ENCODE results near the gene STK11. TPM values are rescaled to one million over a fixed set of nuclear protein-coding genes. Genes with fewer than 3 reads are reported as not detected.
A peak's percentile ranks its signal among the peaks of the same experiment; 100 is the strongest.

The STK11 gene
- total RNA-seq, 4 donors from 2014 or later: 52.2 to 95.7 (median 73.2) TPM

DNA sequence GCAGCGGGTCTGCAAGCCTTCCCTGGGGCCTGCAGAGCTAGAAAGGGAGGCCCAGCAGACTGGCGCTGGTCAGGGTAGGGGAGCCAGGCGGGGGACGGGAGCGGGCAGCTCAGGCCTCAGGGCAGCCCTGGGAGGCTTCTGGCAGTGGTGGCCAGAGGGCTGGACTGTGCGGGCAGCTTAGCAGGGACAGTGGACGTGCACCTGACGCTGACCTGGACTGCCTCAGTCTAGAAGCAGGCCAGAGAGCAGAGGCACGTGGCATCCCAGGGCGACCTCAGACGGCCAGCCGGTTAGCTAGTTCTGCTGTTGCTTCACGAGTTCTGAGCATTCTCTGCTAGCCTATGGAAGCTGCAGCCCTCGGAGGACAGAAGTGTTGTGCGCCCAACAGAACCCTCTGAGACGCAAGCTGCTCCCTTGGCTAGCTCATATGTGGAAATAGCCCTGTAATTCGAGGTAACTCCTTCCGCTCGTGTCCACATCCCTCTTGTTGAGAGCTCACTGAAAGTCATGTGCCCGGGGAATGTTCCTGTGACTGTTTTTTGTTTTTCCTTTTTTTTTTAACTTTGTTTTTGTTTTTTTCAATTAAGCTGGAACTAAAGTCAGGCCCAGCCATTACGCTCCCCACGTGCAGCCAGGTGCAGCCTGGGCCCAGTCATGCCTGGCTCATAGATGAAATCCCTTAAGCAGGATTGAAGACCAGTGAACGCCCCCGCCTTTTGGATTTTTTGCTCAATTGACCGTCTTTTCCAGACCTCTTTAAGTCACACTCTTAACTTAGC, 67.9 kb downstream of the STK11 start:
- 69% methylated on average over 21 of the region's 25 CpGs for WGBS
- no peaks in the 10 kb centered on the region for H3K9me3 ChIP-seq
- H3K27me3 ChIP-seq: no peaks in the 10 kb centered on the region
- DNase-seq (ENCODE audit: extremely low spot score): no peak
- intact Hi-C loops (cut with DNase I): no loop called here
- H3K36me3 ChIP-seq: peaks cover 34 to 59% (median 57%) of the 10 kb centered on the region in 4 donors
- TF ChIP-seq POLR2AphosphoS5 (IDR thresholded peaks at IDR 0.05) (no peak), EP300 (IDR thresholded peaks at IDR 0.05) (no peak), POLR2A (IDR thresholded peaks at IDR 0.05; ENCODE audit: low read depth) (no peak)
- TF ChIP-seq, protein P1, sequence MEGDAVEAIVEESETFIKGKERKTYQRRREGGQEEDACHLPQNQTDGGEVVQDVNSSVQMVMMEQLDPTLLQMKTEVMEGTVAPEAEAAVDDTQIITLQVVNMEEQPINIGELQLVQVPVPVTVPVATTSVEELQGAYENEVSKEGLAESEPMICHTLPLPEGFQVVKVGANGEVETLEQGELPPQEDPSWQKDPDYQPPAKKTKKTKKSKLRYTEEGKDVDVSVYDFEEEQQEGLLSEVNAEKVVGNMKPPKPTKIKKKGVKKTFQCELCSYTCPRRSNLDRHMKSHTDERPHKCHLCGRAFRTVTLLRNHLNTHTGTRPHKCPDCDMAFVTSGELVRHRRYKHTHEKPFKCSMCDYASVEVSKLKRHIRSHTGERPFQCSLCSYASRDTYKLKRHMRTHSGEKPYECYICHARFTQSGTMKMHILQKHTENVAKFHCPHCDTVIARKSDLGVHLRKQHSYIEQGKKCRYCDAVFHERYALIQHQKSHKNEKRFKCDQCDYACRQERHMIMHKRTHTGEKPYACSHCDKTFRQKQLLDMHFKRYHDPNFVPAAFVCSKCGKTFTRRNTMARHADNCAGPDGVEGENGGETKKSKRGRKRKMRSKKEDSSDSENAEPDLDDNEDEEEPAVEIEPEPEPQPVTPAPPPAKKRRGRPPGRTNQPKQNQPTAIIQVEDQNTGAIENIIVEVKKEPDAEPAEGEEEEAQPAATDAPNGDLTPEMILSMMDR (IDR thresholded peaks at IDR 0.05): no peak
- H3K27ac ChIP-seq (replicated peaks in 1 of 4): peak overlapping the region; percentile 97 to 100 (median 100)
- peaks cover 65 to 84% (median 74%) of the 10 kb centered on the region in 4 donors for H3K4me1 ChIP-seq
- no peak overlapping the region for H3K4me3 ChIP-seq

DNA sequence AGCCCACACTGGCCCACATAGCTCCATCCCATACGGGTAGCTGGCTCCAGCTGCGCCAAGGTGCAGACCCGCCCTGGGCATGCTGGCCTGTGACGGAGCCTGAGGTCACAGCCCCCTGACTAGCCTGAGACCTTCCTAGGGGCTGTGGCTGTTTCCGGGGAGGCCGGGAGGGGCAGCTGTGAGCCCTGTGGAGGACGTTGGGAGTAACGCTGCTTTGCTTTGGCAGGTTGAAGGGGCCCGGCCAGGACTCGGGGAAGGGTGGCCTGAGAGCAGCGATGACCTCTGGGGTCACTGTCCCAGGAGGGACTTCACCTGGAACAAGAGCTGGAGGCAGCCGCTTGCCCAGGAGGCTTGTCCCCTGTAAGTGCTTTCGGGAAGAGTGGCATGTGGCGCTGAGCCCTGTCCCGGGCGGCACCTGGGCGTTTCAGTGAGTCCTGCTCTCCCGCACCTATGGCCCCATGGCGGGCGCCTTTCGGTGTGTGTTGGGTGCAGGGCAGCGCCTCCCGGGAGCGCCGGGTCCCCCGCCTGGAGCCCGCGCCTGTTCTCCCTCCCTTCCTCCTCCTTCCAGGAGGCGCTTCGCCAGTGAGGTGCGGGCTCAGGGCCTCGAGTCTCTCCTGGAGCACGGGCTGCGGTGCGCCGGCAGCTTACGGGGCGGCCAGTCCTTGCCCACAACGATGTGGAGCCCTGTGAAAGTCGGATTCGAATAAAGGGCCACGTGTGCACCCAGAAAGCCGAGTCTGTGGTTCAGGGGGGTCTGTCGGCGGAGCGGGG, 68.7 kb downstream of the STK11 start:
- peaks cover 60 to 80% (median 69%) of the 10 kb centered on the region in 4 donors for H3K4me1 ChIP-seq
- H3K27me3 ChIP-seq: no peaks in the 10 kb centered on the region
- WGBS: 74% methylated on average over 30 of the region's 46 CpGs
- H3K9me3 ChIP-seq: no peaks in the 10 kb centered on the region
- intact Hi-C loops (cut with DNase I): no loop called here
- peak overlapping the region; percentile 53 to 70 (median 70) for H3K4me3 ChIP-seq
- peaks cover 34 to 67% (median 65%) of the 10 kb centered on the region in 4 donors for H3K36me3 ChIP-seq
- DNase-seq (ENCODE audit: extremely low spot score): no peak
- TF ChIP-seq POLR2AphosphoS5 (IDR thresholded peaks at IDR 0.05) (no peak), EP300 (IDR thresholded peaks at IDR 0.05) (no peak), POLR2A (IDR thresholded peaks at IDR 0.05; ENCODE audit: low read depth) (no peak)
- TF ChIP-seq, protein P1 (IDR thresholded peaks at IDR 0.05): no peak
- peak overlapping the region; percentile 97 to 100 (median 100) for H3K27ac ChIP-seq (replicated peaks in 1 of 4)

DNA sequence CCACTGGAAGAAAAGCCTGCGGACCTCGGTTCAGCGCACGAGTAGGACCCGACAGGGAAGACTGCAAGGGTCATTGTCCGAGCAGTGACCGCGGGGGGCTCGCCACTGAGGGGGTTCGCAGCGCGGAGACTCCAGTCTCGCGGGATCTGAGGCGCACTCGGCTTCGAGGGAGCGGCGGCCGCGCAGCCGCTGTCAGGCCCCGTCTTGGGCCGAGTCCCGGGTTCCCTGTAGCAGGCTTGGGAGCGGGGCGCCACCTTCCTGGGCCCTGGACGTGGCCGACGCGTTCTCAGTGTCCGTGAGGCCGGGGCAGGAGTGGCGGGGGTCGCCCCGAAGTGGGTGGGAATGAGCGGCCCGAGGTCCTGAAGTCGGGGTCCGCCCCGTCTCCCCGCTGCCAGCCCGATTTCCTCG, 69.3 kb downstream of the STK11 start:
- no peak for DNase-seq (ENCODE audit: extremely low spot score)
- Histone ChIP-seq H3K36me3 (peaks cover 34 to 73% (median 69%) of the 10 kb centered on the region in 4 donors), H3K27ac (replicated peaks in 1 of 4) (peak overlapping the region; percentile 97 to 100 (median 100)), H3K4me3 (peak overlapping the region; percentile 53 to 70 (median 70)), H3K9me3 (no peaks in the 10 kb centered on the region), H3K27me3 (no peaks in the 10 kb centered on the region), H3K4me1 (peaks cover 60 to 82% (median 71%) of the 10 kb centered on the region in 4 donors)
- no peak for TF ChIP-seq POLR2AphosphoS5 (IDR thresholded peaks at IDR 0.05)
- TF ChIP-seq POLR2A (IDR thresholded peaks at IDR 0.05; ENCODE audit: low read depth): peak; percentile 28
- TF ChIP-seq EP300 (IDR thresholded peaks at IDR 0.05): no peak
- WGBS: 44% methylated on average over 20 of the region's 44 CpGs
- intact Hi-C loops (cut with DNase I): no loop called here

DNA sequence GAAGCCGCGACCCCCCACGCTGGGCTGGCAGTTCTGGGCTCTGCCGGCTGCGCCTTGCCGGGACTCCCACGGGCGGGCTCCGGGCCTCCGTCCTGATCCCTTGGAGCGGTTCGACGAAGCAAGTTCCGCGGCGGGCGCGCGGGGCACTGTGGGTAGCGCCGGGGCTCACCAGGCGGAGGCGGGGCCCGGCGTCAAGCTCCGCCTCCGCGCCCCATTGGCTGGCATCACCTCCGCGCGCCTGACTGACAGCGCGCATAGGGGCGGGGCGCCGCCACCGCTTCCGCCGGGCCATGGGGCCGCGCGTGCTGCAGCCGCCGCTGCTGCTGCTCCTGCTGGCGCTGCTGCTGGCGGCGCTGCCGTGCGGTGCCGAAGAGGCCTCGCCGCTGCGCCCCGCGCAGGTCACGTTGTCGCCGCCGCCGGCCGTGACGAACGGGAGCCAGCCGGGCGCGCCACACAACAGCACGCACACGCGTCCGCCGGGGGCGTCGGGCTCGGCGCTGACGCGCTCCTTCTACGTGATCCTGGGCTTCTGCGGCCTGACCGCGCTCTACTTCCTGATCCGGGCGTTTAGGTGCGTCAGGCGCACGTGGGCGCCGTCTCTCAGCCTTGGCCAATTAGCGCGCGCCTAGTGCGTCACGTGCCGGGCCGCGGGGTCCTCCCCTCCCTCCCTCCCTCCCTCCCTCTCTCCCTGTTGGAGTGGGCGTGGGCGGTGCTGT, 69.8 kb downstream of the STK11 start, which contains the start of gene FAM174C:
FAM174C (plus strand) TSS at position 271 of the 716 bp plus-strand sequence; CDS start at position 291, 20 bp downstream.
- H3K27me3 ChIP-seq: no peaks in the 10 kb centered on the region
- H3K36me3 ChIP-seq: peaks cover 34 to 76% (median 69%) of the 10 kb centered on the region in 4 donors
- peaks cover 58 to 80% (median 67%) of the 10 kb centered on the region in 4 donors for H3K4me1 ChIP-seq
- peak; percentile 99 for DNase-seq (ENCODE audit: extremely low spot score)
- H3K9me3 ChIP-seq: no peaks in the 10 kb centered on the region
- TF ChIP-seq, protein P1 (IDR thresholded peaks at IDR 0.05): peak in 1 of 3 experiments; percentile 14
- no peak for TF ChIP-seq EP300 (IDR thresholded peaks at IDR 0.05)
- peak; percentile 84 to 86 for TF ChIP-seq POLR2AphosphoS5 (IDR thresholded peaks at IDR 0.05)
- TF ChIP-seq POLR2A (IDR thresholded peaks at IDR 0.05; ENCODE audit: low read depth): peak; percentile 37
- intact Hi-C loops (cut with DNase I): no loop called here
- peak within 1 kb of the TSS; percentile 97 to 100 (median 100) for H3K27ac ChIP-seq (replicated peaks in 1 of 4)
- peak within 1 kb of the TSS; percentile 53 to 70 (median 70) for H3K4me3 ChIP-seq
- WGBS: no CpG with 5 or more reads among the region's 98 CpGs
